Neuron (in vitro differentiated cells): ENCODE measurements around the gene CFAP20DC.

ENCODE experiments used
- H2AFZ ChIP-seq: one replicate; pipeline ENCODE4 v1.6.1; 2013; ENCODE audit warnings: low read depth, mild to moderate bottlenecking, inconsistent platforms, low read length, moderate library complexity
- H3K27me3 ChIP-seq: one replicate; pipeline ENCODE4 v1.6.1; 2013; ENCODE audit warnings: low read length; ENCODE audit not compliant: insufficient read depth
- H3K36me3 ChIP-seq: one replicate; pipeline ENCODE4 v1.6.1; 2013; ENCODE audit warnings: low read length; ENCODE audit not compliant: insufficient read depth
- H3K4me1 ChIP-seq: one replicate; pipeline ENCODE4 v1.6.1; 2013; ENCODE audit warnings: low read length; ENCODE audit not compliant: insufficient read depth
- H3K4me3 ChIP-seq: 2 replicates; pipeline ENCODE4 v1.5.1; 2013; ENCODE audit warnings: mild to moderate bottlenecking, low read length, moderate library complexity
- H3K9me3 ChIP-seq: one replicate; pipeline ENCODE4 v1.6.1; 2013; ENCODE audit warnings: low read length

Gene CFAP20DC

GRCh38 chr3:59006634-59007517, 42.9 kb downstream of the CFAP20DC start:
- no peaks in the 10 kb centered on the region for H3K36me3 ChIP-seq
- no peaks in the 10 kb centered on the region for H3K27me3 ChIP-seq
- H3K4me1 ChIP-seq = no peaks in the 10 kb centered on the region
- H2AFZ ChIP-seq = no peak overlapping the region
- H3K9me3 ChIP-seq = no peaks in the 10 kb centered on the region
- no peak overlapping the region for H3K4me3 ChIP-seq

- Histone ChIP-seq H2AFZ (no peak overlapping the region), H3K4me1 (no peaks in the 10 kb centered on the region), H3K36me3 (no peaks in the 10 kb centered on the region), H3K4me3 (no peak overlapping the region), H3K9me3 (no peaks in the 10 kb centered on the region), H3K27me3 (no peaks in the 10 kb centered on the region)
Measured at GRCh38 chr3:59001675-59002074, 48.1 kb downstream of the CFAP20DC start.

- no peaks in the 10 kb centered on the region for H3K36me3 ChIP-seq
- H3K4me1 ChIP-seq = no peaks in the 10 kb centered on the region
- no peaks in the 10 kb centered on the region for H3K9me3 ChIP-seq
- no peak overlapping the region for H2AFZ ChIP-seq
- no peak overlapping the region for H3K4me3 ChIP-seq
- no peaks in the 10 kb centered on the region for H3K27me3 ChIP-seq
Measured at GRCh38 chr3:58999774-59000160, 50.1 kb downstream of the CFAP20DC start.

- Histone ChIP-seq H3K27me3 (no peaks in the 10 kb centered on the region), H3K4me1 (no peaks in the 10 kb centered on the region), H2AFZ (no peak overlapping the region), H3K36me3 (no peaks in the 10 kb centered on the region), H3K4me3 (no peak overlapping the region), H3K9me3 (no peaks in the 10 kb centered on the region)
Measured at GRCh38 chr3:58999134-58999773, 50.6 kb downstream of the CFAP20DC start.

- H3K36me3 ChIP-seq = no peaks in the 10 kb centered on the region
- H3K9me3 ChIP-seq = no peaks in the 10 kb centered on the region
- H2AFZ ChIP-seq = no peak overlapping the region
- H3K27me3 ChIP-seq = no peaks in the 10 kb centered on the region
- H3K4me3 ChIP-seq = no peak overlapping the region
- no peaks in the 10 kb centered on the region for H3K4me1 ChIP-seq
Measured at GRCh38 chr3:58998476-58999117, 51.2 kb downstream of the CFAP20DC start.

GRCh38 chr3:58996730-58997129, 53.1 kb downstream of the CFAP20DC start:
- H3K4me1 ChIP-seq = no peaks in the 10 kb centered on the region
- H3K4me3 ChIP-seq = no peak overlapping the region
- no peaks in the 10 kb centered on the region for H3K36me3 ChIP-seq
- H3K9me3 ChIP-seq = no peaks in the 10 kb centered on the region
- no peak overlapping the region for H2AFZ ChIP-seq
- no peaks in the 10 kb centered on the region for H3K27me3 ChIP-seq

- Histone ChIP-seq H3K9me3 (no peaks in the 10 kb centered on the region), H3K36me3 (no peaks in the 10 kb centered on the region), H3K4me1 (no peaks in the 10 kb centered on the region), H3K27me3 (no peaks in the 10 kb centered on the region), H3K4me3 (no peak overlapping the region), H2AFZ (no peak overlapping the region)
Measured at GRCh38 chr3:58994746-58995330, 55.0 kb downstream of the CFAP20DC start.

GRCh38 chr3:58993547-58993946, 56.3 kb downstream of the CFAP20DC start:
- no peaks in the 10 kb centered on the region for H3K9me3 ChIP-seq
- no peaks in the 10 kb centered on the region for H3K4me1 ChIP-seq
- no peak overlapping the region for H3K4me3 ChIP-seq
- H2AFZ ChIP-seq = no peak overlapping the region
- no peaks in the 10 kb centered on the region for H3K36me3 ChIP-seq
- H3K27me3 ChIP-seq = no peaks in the 10 kb centered on the region

- Histone ChIP-seq H3K27me3 (no peaks in the 10 kb centered on the region), H2AFZ (no peak overlapping the region), H3K4me3 (no peak overlapping the region), H3K36me3 (no peaks in the 10 kb centered on the region), H3K9me3 (no peaks in the 10 kb centered on the region), H3K4me1 (no peaks in the 10 kb centered on the region)
Measured at GRCh38 chr3:58991623-58992022, 58.2 kb downstream of the CFAP20DC start.

GRCh38 chr3:58991026-58991425, 58.8 kb downstream of the CFAP20DC start:
- H3K4me3 ChIP-seq = no peak overlapping the region
- H3K27me3 ChIP-seq = no peaks in the 10 kb centered on the region
- no peaks in the 10 kb centered on the region for H3K4me1 ChIP-seq
- H2AFZ ChIP-seq = no peak overlapping the region
- no peaks in the 10 kb centered on the region for H3K36me3 ChIP-seq
- no peaks in the 10 kb centered on the region for H3K9me3 ChIP-seq

GRCh38 chr3:58989955-58990354, 59.9 kb downstream of the CFAP20DC start:
- Histone ChIP-seq H3K27me3 (no peaks in the 10 kb centered on the region), H2AFZ (no peak overlapping the region), H3K36me3 (no peaks in the 10 kb centered on the region), H3K4me3 (no peak overlapping the region), H3K4me1 (no peaks in the 10 kb centered on the region), H3K9me3 (no peaks in the 10 kb centered on the region)

GRCh38 chr3:58989163-58989562, 60.7 kb downstream of the CFAP20DC start:
- Histone ChIP-seq H3K27me3 (peaks cover 2% of the 10 kb centered on the region), H2AFZ (no peak overlapping the region), H3K4me3 (no peak overlapping the region), H3K9me3 (no peaks in the 10 kb centered on the region), H3K36me3 (no peaks in the 10 kb centered on the region), H3K4me1 (no peaks in the 10 kb centered on the region)

GRCh38 chr3:58988041-58988440, 61.8 kb downstream of the CFAP20DC start:
- Histone ChIP-seq H3K9me3 (no peaks in the 10 kb centered on the region), H3K27me3 (peaks cover 2% of the 10 kb centered on the region), H2AFZ (no peak overlapping the region), H3K36me3 (no peaks in the 10 kb centered on the region), H3K4me1 (no peaks in the 10 kb centered on the region), H3K4me3 (no peak overlapping the region)
